Suppressor macrophage treated with lipopolysaccharide for 1 hour (primary cell): ENCODE results near the gene CPNE7.

Experiments used
- DNase-seq, 3 donors: peaks; one replicate each; pipeline ENCODE4 v3.0.0-alpha.2; 2020 to 2022

CPNE7 gene

GRCh38 chr16:89549007-89549700, 26.4 kb upstream of the CPNE7 start:
- DNase-seq: no peak

- peak; percentile 71 to 78 (median 77) for DNase-seq
Measured at GRCh38 chr16:89550421-89551007, 25.0 kb upstream of the CPNE7 start.

GRCh38 chr16:89552329-89552728, 23.2 kb upstream of the CPNE7 start:
- DNase-seq: no peak

GRCh38 chr16:89552913-89553312, 22.6 kb upstream of the CPNE7 start:
- DNase-seq: no peak

DNA sequence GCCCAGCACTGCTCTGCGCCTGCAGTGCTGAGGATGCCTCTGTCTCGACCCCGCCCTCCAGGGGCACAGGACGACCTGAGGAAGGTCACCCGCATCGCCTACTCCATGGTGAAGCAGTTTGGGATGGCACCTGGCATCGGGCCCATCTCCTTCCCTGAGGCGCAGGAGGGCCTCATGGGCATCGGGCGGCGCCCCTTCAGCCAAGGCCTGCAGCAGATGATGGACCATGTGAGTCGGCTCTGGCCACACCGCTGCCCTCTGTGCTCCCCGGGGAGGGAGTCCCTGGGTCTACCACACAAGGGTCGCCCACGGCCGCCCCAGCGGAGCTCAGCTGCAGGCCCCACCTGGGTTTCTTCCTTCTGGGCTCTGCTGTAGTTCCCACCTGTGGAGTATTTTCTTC, 21.8 kb upstream of the CPNE7 start:
- DNase-seq: no peak

DNA sequence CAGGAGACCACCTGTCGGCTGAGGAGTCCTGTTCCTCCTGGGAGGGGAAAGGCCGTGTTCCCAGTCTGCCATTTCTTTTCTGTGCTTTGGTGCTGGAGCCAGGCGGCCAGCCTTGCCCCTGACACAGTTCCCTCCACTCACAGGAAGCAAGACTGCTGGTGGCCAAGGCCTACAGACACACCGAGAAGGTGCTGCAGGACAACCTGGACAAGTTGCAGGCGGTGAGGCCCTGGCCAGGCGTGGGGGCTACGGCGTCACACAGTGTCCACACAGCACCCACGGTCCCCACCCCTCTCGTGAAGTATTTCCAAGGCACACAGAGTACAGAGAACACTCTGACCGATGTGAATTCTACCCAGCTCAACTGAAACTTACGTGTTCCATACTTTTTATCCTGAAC, 21.2 kb upstream of the CPNE7 start:
- no peak for DNase-seq

- DNase-seq: no peak
Measured at GRCh38 chr16:89555265-89555664, 20.3 kb upstream of the CPNE7 start.

GRCh38 chr16:89555780-89556179, 19.8 kb upstream of the CPNE7 start:
- DNase-seq: peak in 1 of 3 donors; percentile 35

- peak; percentile 86 to 91 (median 89) for DNase-seq
Measured at GRCh38 chr16:89556750-89557689, 18.5 kb upstream of the CPNE7 start.

DNA sequence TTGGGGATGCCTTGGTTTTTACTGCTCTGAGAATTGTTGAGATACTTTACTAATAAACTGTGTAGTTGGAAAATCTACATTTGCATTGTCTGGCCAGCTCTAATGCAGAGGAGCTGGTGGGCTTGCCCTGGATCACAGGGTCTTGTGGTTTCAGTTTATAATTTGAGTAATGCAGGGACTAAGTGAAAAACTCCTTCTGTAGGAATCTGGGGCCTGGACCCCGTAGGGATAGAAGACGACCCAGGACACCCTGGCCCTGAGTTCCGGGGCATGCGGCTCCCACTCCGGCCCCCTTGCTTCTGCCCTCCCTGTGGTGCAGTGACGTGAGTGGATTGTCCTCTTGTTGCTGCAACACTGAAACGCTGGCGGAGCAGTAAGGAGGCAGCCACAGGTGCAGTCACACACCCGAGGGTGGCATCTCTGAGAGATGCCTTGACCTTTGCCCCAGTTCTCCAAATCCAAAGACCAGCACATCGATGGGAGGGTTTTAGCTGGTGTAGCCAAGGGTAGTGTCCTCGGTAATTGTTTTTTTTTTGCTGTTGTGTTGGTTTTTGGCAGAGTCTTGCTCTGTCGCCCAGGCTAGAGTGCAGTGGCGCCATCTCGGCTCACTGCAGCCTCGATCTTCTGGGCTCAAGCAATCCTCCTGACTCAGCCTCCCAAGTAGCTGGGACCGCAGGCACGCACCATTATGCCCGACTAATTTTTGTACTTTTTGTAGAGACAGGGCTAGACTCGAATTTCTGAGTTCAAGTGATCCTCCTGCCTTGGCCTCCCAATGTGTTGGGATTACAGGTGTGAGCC, 17.7 kb upstream of the CPNE7 start:
- no peak for DNase-seq

- peak; percentile 97 to 98 (median 97) for DNase-seq
Measured at GRCh38 chr16:89560378-89561141, 15.0 kb upstream of the CPNE7 start, which contains the start of gene RPL13. TSS of gene RPL13 (plus strand) at chr16:89560682. CDS start at chr16:89560960, 278 bp downstream.

DNA sequence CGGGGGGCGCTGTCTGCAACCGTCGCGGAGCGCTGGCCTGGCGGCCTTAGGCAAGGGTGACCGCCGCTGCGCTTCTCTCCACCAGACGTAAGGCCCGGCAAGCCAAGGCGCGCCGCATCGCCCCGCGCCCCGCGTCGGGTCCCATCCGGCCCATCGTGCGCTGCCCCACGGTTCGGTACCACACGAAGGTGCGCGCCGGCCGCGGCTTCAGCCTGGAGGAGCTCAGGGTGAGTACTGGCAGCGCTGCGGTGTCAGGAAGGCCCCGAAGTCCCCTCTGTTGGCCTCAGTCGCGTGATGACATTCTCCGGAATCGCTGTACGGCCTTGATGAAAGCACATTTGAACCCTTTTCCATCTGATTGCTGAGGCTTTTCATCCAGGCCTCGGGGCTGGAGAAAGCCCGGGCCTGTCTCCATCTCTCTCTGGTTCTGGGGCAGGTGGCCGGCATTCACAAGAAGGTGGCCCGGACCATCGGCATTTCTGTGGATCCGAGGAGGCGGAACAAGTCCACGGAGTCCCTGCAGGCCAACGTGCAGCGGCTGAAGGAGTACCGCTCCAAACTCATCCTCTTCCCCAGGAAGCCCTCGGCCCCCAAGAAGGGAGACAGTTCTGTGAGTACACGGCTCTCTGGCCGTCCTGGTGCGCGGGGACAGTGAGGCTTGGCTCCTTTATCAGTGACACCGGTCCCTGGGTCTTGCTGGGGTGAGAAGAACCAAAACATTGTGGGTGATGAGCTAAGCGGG, 14.2 kb upstream of the CPNE7 start:
- peak in 2 of 3 donors; percentile 21 to 44 for DNase-seq

GRCh38 chr16:89561884-89562599, 13.5 kb upstream of the CPNE7 start:
- no peak for DNase-seq

- DNase-seq: no peak
Measured at GRCh38 chr16:89562939-89563338, 12.6 kb upstream of the CPNE7 start.

- DNase-seq: no peak
Measured at GRCh38 chr16:89563639-89564392, 11.7 kb upstream of the CPNE7 start.

DNA sequence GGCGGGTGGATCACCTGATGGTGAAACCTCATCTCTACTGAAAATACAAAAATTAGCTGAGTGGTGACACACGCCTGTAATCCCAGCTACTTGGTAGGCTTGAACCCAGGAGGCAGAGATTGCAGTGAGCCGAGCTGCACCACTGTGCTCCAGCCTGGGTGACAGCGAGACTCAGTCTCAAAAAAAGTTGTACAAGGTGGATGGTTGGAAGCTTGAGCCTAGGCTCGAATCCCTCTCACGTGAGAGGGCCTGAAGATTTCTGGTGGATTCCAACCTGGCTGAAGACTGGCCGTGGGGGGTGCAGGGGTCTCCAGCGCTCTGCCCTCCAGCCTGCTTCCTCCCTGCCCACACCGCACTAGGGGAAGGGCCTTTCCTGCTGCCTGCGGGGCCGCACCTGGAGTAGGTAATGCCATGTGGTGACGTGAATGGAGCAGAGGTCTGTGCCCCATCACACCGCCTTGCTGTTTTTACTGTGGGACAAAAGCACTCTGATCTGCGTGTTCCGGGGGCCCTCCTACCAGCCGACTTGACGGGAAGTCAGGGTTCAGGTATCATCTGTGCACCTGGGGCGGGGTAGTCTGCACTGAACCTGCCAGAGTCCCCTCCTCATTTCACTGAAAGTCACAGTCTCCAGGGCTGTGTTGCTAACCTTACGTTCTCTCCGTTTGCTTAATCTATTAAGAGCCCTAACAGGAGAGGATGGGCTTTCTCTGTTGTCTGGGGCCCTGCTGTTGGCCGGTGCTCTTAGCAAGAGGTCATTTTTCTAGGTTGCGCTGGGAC, 10.9 kb upstream of the CPNE7 start:
- DNase-seq: no peak

- no peak for DNase-seq
Measured at GRCh38 chr16:89565256-89565505, 10.4 kb upstream of the CPNE7 start.

- DNase-seq: peak; percentile 49 to 77 (median 55)
Measured at GRCh38 chr16:89565506-89566372, 9.8 kb upstream of the CPNE7 start.
